Measurements from ENCODE around the gene RBPJL. TPM values are rescaled to one million over a fixed set of nuclear protein-coding genes. Genes with fewer than 3 reads are reported as not detected.
A peak's percentile ranks its signal among the peaks of the same experiment; 100 is the strongest.

RBPJL gene
- total and polyA plus RNA-seq, 2 of the 13 experiments (the other 11 are each of a cell fraction or from before 2014, with no cell fraction given), result not detected

DNA sequence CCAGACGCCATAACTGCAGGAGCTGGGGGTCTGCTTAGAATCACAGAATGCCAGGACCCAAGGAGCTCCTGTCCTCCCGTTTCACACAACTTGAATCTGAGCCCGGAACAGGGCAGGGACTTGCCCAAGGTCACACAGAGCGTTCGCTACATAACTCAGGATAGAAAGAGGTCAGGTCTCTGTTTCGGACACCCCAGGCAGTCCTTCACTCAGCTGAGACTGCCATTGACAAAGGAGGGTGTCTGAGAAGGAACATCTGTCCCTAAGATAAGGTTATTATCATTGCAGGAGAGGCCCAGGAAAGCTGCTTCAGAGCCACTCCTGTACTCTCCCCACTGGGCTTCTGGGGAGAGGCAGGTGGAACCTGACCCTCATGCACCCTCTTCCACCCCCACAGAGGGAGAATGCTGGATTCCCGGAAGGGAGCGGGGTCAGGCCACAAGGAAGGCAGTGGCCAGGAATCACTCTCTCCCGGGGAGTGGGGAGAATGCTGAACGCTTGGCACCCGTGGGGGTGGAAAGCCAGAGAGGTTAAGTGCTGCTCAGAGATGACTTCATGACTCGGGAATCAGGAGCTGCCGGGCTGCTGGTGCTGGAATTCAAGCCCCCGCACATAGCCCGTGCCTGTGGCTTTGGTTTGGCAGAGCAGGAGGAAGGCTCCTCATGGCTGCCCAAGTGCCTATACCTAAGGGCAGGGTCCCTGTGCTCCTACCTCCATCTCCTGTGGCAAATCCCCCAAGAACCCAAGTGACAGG, 30.9 kb downstream of the RBPJL start (continued):
- no peak for TF ChIP-seq ZBTB4 (CRISPR knock-in tag; IDR thresholded peaks at IDR 0.05; ENCODE audit: borderline replicate concordance)
- TF ChIP-seq, protein P1, sequence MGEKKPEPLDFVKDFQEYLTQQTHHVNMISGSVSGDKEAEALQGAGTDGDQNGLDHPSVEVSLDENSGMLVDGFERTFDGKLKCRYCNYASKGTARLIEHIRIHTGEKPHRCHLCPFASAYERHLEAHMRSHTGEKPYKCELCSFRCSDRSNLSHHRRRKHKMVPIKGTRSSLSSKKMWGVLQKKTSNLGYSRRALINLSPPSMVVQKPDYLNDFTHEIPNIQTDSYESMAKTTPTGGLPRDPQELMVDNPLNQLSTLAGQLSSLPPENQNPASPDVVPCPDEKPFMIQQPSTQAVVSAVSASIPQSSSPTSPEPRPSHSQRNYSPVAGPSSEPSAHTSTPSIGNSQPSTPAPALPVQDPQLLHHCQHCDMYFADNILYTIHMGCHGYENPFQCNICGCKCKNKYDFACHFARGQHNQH (CRISPR knock-in tag; IDR thresholded peaks at IDR 0.05), result 0 out of 2 replicates have a peak, but pooled peaks have one; percentile 14
- no peak; the same call in 1 of the 2 replicates for TF ChIP-seq ZNF274 (CRISPR knock-in tag; IDR thresholded peaks at IDR 0.05)
- TF ChIP-seq FOSL2 (CRISPR knock-in tag; IDR thresholded peaks at IDR 0.05), result no peak
- TF ChIP-seq, protein P2, sequence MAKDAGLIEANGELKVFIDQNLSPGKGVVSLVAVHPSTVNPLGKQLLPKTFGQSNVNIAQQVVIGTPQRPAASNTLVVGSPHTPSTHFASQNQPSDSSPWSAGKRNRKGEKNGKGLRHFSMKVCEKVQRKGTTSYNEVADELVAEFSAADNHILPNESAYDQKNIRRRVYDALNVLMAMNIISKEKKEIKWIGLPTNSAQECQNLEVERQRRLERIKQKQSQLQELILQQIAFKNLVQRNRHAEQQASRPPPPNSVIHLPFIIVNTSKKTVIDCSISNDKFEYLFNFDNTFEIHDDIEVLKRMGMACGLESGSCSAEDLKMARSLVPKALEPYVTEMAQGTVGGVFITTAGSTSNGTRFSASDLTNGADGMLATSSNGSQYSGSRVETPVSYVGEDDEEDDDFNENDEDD (CRISPR knock-in tag; IDR thresholded peaks at IDR 0.05; ENCODE audit: borderline replicate concordance), result no peak
- TF ChIP-seq ZNF772 (CRISPR knock-in tag; IDR thresholded peaks at IDR 0.05), result peak; percentile 25
- TF ChIP-seq DPF2 (CRISPR knock-in tag; IDR thresholded peaks at IDR 0.05; ENCODE audit: borderline replicate concordance, low read depth), result 0 out of 2 replicates have a peak, but pooled peaks have one; percentile 7
- no peak for TF ChIP-seq HNF1B (CRISPR knock-in tag; IDR thresholded peaks at IDR 0.05)
- no peak for TF ChIP-seq YEATS4 (CRISPR knock-in tag; IDR thresholded peaks at IDR 0.05; ENCODE audit: borderline replicate concordance)
- no peak; the same call in 1 of the 2 replicates for TF ChIP-seq HDAC1 (CRISPR knock-in tag; IDR thresholded peaks at IDR 0.05)
- TF ChIP-seq MXD1 (CRISPR knock-in tag; IDR thresholded peaks at IDR 0.05), result no peak
- TF ChIP-seq ZNF776 (CRISPR knock-in tag; IDR thresholded peaks at IDR 0.05), result no peak
- no peak for TF ChIP-seq ZNF337 (CRISPR knock-in tag; IDR thresholded peaks at IDR 0.05; ENCODE audit: borderline replicate concordance, low read depth)
- TF ChIP-seq, protein P3, sequence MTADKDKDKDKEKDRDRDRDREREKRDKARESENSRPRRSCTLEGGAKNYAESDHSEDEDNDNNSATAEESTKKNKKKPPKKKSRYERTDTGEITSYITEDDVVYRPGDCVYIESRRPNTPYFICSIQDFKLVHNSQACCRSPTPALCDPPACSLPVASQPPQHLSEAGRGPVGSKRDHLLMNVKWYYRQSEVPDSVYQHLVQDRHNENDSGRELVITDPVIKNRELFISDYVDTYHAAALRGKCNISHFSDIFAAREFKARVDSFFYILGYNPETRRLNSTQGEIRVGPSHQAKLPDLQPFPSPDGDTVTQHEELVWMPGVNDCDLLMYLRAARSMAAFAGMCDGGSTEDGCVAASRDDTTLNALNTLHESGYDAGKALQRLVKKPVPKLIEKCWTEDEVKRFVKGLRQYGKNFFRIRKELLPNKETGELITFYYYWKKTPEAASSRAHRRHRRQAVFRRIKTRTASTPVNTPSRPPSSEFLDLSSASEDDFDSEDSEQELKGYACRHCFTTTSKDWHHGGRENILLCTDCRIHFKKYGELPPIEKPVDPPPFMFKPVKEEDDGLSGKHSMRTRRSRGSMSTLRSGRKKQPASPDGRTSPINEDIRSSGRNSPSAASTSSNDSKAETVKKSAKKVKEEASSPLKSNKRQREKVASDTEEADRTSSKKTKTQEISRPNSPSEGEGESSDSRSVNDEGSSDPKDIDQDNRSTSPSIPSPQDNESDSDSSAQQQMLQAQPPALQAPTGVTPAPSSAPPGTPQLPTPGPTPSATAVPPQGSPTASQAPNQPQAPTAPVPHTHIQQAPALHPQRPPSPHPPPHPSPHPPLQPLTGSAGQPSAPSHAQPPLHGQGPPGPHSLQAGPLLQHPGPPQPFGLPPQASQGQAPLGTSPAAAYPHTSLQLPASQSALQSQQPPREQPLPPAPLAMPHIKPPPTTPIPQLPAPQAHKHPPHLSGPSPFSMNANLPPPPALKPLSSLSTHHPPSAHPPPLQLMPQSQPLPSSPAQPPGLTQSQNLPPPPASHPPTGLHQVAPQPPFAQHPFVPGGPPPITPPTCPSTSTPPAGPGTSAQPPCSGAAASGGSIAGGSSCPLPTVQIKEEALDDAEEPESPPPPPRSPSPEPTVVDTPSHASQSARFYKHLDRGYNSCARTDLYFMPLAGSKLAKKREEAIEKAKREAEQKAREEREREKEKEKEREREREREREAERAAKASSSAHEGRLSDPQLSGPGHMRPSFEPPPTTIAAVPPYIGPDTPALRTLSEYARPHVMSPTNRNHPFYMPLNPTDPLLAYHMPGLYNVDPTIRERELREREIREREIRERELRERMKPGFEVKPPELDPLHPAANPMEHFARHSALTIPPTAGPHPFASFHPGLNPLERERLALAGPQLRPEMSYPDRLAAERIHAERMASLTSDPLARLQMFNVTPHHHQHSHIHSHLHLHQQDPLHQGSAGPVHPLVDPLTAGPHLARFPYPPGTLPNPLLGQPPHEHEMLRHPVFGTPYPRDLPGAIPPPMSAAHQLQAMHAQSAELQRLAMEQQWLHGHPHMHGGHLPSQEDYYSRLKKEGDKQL (CRISPR knock-in tag; IDR thresholded peaks at IDR 0.05; ENCODE audit: low read depth), result no peak; the same call in 1 of the 2 replicates

Measured in HepG2 (cell line).